CD4-positive, alpha-beta memory T cell (primary cell): ENCODE data around the gene SMYD3. TPM values are rescaled to one million over a fixed set of nuclear protein-coding genes. Genes with fewer than 3 reads are reported as not detected.
"Not testable (repeated sequence)": the region's sequence is repeated elsewhere in the genome, so short reads cannot be mapped to it uniquely, and the experiment has no call there.

Experiments used
- CTCF ChIA-PET: fragments of 350-600 bp; sonication (Branson Sonifier 250); formaldehyde crosslinking; loops from one replicate; lab custom pipeline; 2021; ENCODE audit warnings: inconsistent platforms; ENCODE audit not compliant: partially characterized antibody; lab: Charles Lee
- POLR2A ChIA-PET: fragments of 350-600 bp; sonication (Branson Sonifier 250); formaldehyde crosslinking; loops from one replicate; lab custom pipeline; 2021; ENCODE audit not compliant: partially characterized antibody; lab: Charles Lee
- DNase-seq, 5 donors: peaks; one replicate each; pipeline versions ENCODE4 v3.0.0 to v3.0.0-alpha.2; 2020 to 2022; ENCODE audit warnings: mixed read lengths in 1 of 5
- H3K27ac ChIP-seq: one replicate; pipeline ENCODE4 v1.7.0; 2013; ENCODE audit warnings: low read depth, low read length
- H3K27me3 ChIP-seq: 2 replicates; pipeline ENCODE4 v1.7.0; 2013; ENCODE audit warnings: mild to moderate bottlenecking, low read length, moderate library complexity; ENCODE audit not compliant: insufficient read depth
- H3K36me3 ChIP-seq: 2 replicates; pipeline ENCODE4 v1.7.0; 2013; ENCODE audit warnings: mild to moderate bottlenecking, low read length, moderate library complexity; ENCODE audit not compliant: insufficient read depth
- H3K4me1 ChIP-seq: 2 replicates; pipeline ENCODE4 v1.7.0; 2013; ENCODE audit warnings: mild to moderate bottlenecking, low read length, moderate library complexity; ENCODE audit not compliant: insufficient read depth
- H3K4me3 ChIP-seq, 2 donors: one replicate each; pipeline ENCODE4 v1.7.0; 2013; ENCODE audit warnings: low read length in 2 of 2, mild to moderate bottlenecking in 1 of 2
- H3K9me3 ChIP-seq, 2 donors: one replicate each; pipeline ENCODE4 v1.7.0; 2013; ENCODE audit warnings: low read length in 2 of 2, control low read depth in 1 of 2; ENCODE audit not compliant: control insufficient read depth in 1 of 2
- H3K27ac Mint-ChIP-seq, 7 donors: one replicate each; pipeline ENCODE4 v1.8.0; 2020 to 2021; ENCODE audit warnings: mixed read lengths in 7 of 7, mild to moderate bottlenecking in 6 of 7, inconsistent platforms in 3 of 7, moderate library complexity in 3 of 7
- H3K27me3 Mint-ChIP-seq, 2 donors: one replicate each; pipeline ENCODE4 v1.8.0; 2020 to 2021; ENCODE audit warnings: mixed read lengths in 2 of 2
- H3K36me3 Mint-ChIP-seq, 2 donors: one replicate each; pipeline ENCODE4 v1.8.0; 2020 to 2021; ENCODE audit warnings: mixed read lengths in 2 of 2, inconsistent platforms in 1 of 2, mild to moderate bottlenecking in 1 of 2
- H3K4me1 Mint-ChIP-seq, 4 donors: one replicate each; pipeline ENCODE4 v1.8.0; 2020 to 2021; ENCODE audit warnings: mixed read lengths in 4 of 4, mild to moderate bottlenecking in 1 of 4
- H3K4me3 Mint-ChIP-seq, 8 donors: one replicate each; pipeline ENCODE4 v1.8.0; 2020 to 2021; ENCODE audit warnings: mixed read lengths in 8 of 8, mild to moderate bottlenecking in 7 of 8, moderate library complexity in 6 of 8, inconsistent platforms in 3 of 8
- H3K9me3 Mint-ChIP-seq, 8 donors: one replicate each; pipeline ENCODE4 v1.8.0; 2020 to 2021; ENCODE audit warnings: mixed read lengths in 8 of 8, mild to moderate bottlenecking in 5 of 8, inconsistent platforms in 3 of 8, moderate library complexity in 1 of 8
- intact Hi-C: fragments of 100-400 bp; cut with micrococcal nuclease; formaldehyde crosslinking; loops from one replicate; pipeline ENCODE4 v1.15.1; 2023
- polyA plus RNA-seq, 2 donors: library from polyadenylated mRNA; unstranded; fragments of 300-500 nt; fragmentation: Illumina TruSeq; gene quantifications; one replicate each; pipeline ENCODE4 v1.2.3, GENCODE V29; 2021
- total RNA-seq, 2 experiments: library from RNA; stranded (reverse); gene quantifications; one replicate each; pipeline ENCODE4 v1.2.3, GENCODE V29; 2021

The SMYD3 gene
- total and polyA plus RNA-seq, 4 experiments from 2014 or later = 19.5 to 28.9 (median 22.9) TPM

- ChIA-PET CTCF (no interaction called here), POLR2A (no interaction called here)
- H3K27ac ChIP-seq = no peak overlapping the region
- Mint-ChIP-seq H3K4me3 (no peak overlapping the region), H3K4me1 (peaks cover 0 to 5% (median 2%) of the 10 kb centered on the region in 4 donors), H3K36me3 (peaks cover 5 to 28% of the 10 kb centered on the region in 2 donors), H3K9me3 (peaks cover 5 to 19% (median 9%) of the 10 kb centered on the region in 8 donors), H3K27ac (no peak overlapping the region), H3K27me3 (no peaks in the 10 kb centered on the region)
- H3K4me3 ChIP-seq = no peak overlapping the region
- DNase-seq = no peak
- no peaks in the 10 kb centered on the region for H3K27me3 ChIP-seq
- H3K9me3 ChIP-seq = no peaks in the 10 kb centered on the region
- no peaks in the 10 kb centered on the region for H3K36me3 ChIP-seq
- intact Hi-C loops = no loop called here
- H3K4me1 ChIP-seq = no peaks in the 10 kb centered on the region
Observed at GRCh38 chr1:246078888-246079252, 428.2 kb downstream of the SMYD3 start.

GRCh38 chr1:246078126-246078887, 428.8 kb downstream of the SMYD3 start:
- Histone ChIP-seq H3K4me1 (no peaks in the 10 kb centered on the region), H3K36me3 (no peaks in the 10 kb centered on the region), H3K27ac (no peak overlapping the region), H3K4me3 (no peak overlapping the region), H3K27me3 (no peaks in the 10 kb centered on the region), H3K9me3 (no peaks in the 10 kb centered on the region)
- no peak for DNase-seq
- H3K4me3 Mint-ChIP-seq = no peak overlapping the region
- H3K27ac Mint-ChIP-seq = no peak overlapping the region
- intact Hi-C loops = no loop called here
- no peaks in the 10 kb centered on the region for H3K27me3 Mint-ChIP-seq
- H3K9me3 Mint-ChIP-seq = peaks cover 2 to 14% (median 5%) of the 10 kb centered on the region in 8 donors
- peaks cover 4 to 25% of the 10 kb centered on the region in 2 donors for H3K36me3 Mint-ChIP-seq
- POLR2A ChIA-PET = no interaction called here
- peaks cover 0 to 5% (median 2%) of the 10 kb centered on the region in 4 donors for H3K4me1 Mint-ChIP-seq
- CTCF ChIA-PET = no interaction called here

DNA sequence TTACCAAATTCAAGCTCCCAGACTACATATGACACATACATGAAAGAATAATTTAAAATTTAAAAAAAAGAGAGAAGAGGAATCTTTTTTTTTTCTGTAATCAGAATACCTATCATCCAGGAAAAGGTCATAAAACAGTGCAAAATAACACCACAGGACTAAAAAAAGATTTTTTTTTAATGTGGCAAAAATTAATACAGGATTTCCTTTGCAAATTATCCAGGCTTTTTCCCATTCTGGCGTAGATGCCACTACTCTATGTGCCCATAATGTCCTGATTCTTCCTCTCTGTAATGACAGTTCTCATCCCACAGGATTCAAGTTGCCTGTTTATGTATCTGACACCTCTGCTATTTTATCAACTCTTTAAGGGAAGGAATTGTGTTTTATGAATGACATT, 429.6 kb downstream of the SMYD3 start:
- H3K36me3 ChIP-seq = no peaks in the 10 kb centered on the region
- H3K4me1 Mint-ChIP-seq = peaks cover 0 to 5% (median 2%) of the 10 kb centered on the region in 4 donors
- no peak overlapping the region for H3K27ac Mint-ChIP-seq
- H3K9me3 Mint-ChIP-seq = peaks cover 0 to 9% (median 3%) of the 10 kb centered on the region in 8 donors
- ChIA-PET POLR2A (no interaction called here), CTCF (no interaction called here)
- no peaks in the 10 kb centered on the region for H3K27me3 Mint-ChIP-seq
- H3K9me3 ChIP-seq = no peaks in the 10 kb centered on the region
- peaks cover 4 to 23% of the 10 kb centered on the region in 2 donors for H3K36me3 Mint-ChIP-seq
- no peak overlapping the region for H3K4me3 ChIP-seq
- DNase-seq = no peak
- intact Hi-C loops = no loop called here
- H3K27me3 ChIP-seq = no peaks in the 10 kb centered on the region
- no peak overlapping the region for H3K4me3 Mint-ChIP-seq
- no peak overlapping the region for H3K27ac ChIP-seq
- H3K4me1 ChIP-seq = no peaks in the 10 kb centered on the region

DNA sequence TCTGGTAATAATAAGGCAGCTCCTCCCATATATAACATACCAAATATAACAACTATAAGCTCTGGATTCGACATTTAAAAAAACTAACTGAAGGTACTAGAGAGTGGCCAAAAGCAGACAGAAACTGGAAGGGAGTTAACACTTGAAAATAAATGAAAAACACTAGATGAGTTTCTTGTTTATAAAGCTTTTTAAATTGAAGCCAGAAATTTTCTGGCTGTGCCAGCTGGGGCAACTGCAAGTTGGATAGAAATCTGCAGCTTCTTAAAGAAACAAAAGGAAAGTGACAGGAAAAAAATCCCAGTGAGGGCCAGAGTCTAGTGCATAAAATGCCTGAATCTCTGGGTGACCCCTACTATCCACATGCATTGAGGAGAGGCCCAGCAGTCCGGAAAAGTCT, 432.7 kb downstream of the SMYD3 start:
- ChIA-PET CTCF (interaction anchor here (1.7 kb wide), 1 partner anchor 51 kb away, joined by 5 read pairs; no protein-coding TSS in a partner anchor), POLR2A (no interaction called here)
- intact Hi-C loops = no loop called here
- Mint-ChIP-seq H3K36me3 (peaks cover 0 to 15% of the 10 kb centered on the region in 2 donors), H3K4me3 (peak overlapping the region in 1 of 8 donors; percentile 18), H3K27ac (no peak overlapping the region), H3K9me3 (peaks cover 0 to 5% (median 0%) of the 10 kb centered on the region in 8 donors), H3K4me1 (peaks cover 0 to 1% (median 0%) of the 10 kb centered on the region in 4 donors), H3K27me3 (no peaks in the 10 kb centered on the region)
- H3K4me1 ChIP-seq = no peaks in the 10 kb centered on the region
- no peaks in the 10 kb centered on the region for H3K9me3 ChIP-seq
- no peak for DNase-seq
- H3K36me3 ChIP-seq = no peaks in the 10 kb centered on the region
- H3K4me3 ChIP-seq = no peak overlapping the region
- H3K27me3 ChIP-seq = no peaks in the 10 kb centered on the region
- no peak overlapping the region for H3K27ac ChIP-seq

DNA sequence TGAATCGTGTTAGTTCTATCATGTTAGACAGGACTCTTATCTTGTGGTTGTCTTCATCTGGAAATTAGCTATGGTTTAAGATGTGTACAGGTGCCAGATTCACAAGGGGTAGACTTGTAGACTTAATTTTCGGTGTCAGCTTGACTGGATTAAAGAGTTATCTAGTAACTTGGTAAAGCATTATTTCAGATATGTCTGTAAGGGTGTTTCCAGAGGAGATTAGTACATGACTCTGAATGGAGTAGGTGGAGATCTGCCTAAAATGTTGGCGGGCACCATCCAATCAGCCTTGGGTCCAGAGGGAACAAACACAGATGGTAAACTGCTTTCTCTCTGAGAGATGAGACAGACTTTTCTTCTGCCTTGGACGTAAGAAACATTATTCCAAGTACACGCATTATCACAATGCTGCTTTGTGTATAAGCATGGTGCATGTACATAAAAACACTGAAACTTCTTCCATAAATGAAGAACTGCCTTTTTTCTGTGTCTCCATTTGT, 434.6 kb downstream of the SMYD3 start:
- Histone ChIP-seq H3K4me1 (no peaks in the 10 kb centered on the region), H3K4me3 (no peak overlapping the region), H3K27ac (no peak overlapping the region), H3K27me3 (no peaks in the 10 kb centered on the region), H3K36me3 (no peaks in the 10 kb centered on the region), H3K9me3 (no peaks in the 10 kb centered on the region)
- peaks cover 0 to 5% (median 0%) of the 10 kb centered on the region in 8 donors for H3K9me3 Mint-ChIP-seq
- DNase-seq = no peak
- ChIA-PET CTCF (no interaction called here), POLR2A (no interaction called here)
- H3K36me3 Mint-ChIP-seq = peaks cover 0 to 20% of the 10 kb centered on the region in 2 donors
- no peak overlapping the region for H3K4me3 Mint-ChIP-seq
- H3K27ac Mint-ChIP-seq = no peak overlapping the region
- intact Hi-C loops = no loop called here
- H3K27me3 Mint-ChIP-seq = no peaks in the 10 kb centered on the region
- peaks cover 0 to 6% (median 3%) of the 10 kb centered on the region in 4 donors for H3K4me1 Mint-ChIP-seq

DNA sequence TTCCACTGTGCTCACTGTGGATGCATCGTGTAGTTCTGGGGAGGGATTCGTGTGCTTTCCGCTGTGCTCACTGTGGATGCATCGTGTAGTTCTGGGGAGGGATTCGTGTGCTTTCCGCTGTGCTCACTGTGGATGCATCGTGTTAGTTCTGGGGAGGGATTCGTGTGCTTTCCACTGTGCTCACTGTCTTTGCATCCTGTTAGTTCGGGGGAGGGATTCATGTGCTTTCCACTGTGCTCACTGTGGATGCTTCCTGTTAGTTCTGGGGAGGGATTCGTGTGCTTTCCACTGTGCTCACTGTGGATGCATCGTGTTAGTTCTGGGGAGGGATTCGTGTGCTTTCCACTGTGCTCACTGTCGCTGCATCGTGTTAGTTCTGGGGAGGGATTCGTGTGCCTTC, 435.1 kb downstream of the SMYD3 start:
- H3K4me3 Mint-ChIP-seq, POLR2A ChIA-PET, H3K4me1 ChIP-seq, H3K9me3 Mint-ChIP-seq, H3K27ac ChIP-seq, H3K4me1 Mint-ChIP-seq, H3K9me3 ChIP-seq, H3K36me3 ChIP-seq, H3K27me3 Mint-ChIP-seq, CTCF ChIA-PET, DNase-seq, intact Hi-C loops, H3K27me3 ChIP-seq, H3K27ac Mint-ChIP-seq, H3K4me3 ChIP-seq: not testable (repeated sequence)
- peaks cover 0 to 20% of the 10 kb centered on the region in 2 donors for H3K36me3 Mint-ChIP-seq

- H3K4me3 ChIP-seq, H3K4me3 Mint-ChIP-seq, H3K36me3 ChIP-seq, H3K4me1 ChIP-seq, H3K9me3 Mint-ChIP-seq, H3K27me3 Mint-ChIP-seq, intact Hi-C loops, CTCF ChIA-PET, H3K27ac Mint-ChIP-seq, DNase-seq, H3K27ac ChIP-seq, H3K9me3 ChIP-seq, H3K27me3 ChIP-seq, H3K4me1 Mint-ChIP-seq, POLR2A ChIA-PET: not testable (repeated sequence)
- H3K36me3 Mint-ChIP-seq = peaks cover 0 to 20% of the 10 kb centered on the region in 2 donors
Observed at GRCh38 chr1:246071561-246071960, 435.5 kb downstream of the SMYD3 start.
